COLO668 (cell line): ENCODE results near the gene KCNH8.

Experiments
- DNase-seq: peaks from one replicate; lab custom pipeline; 2025; ENCODE audit not compliant: unreplicated experiment; lab: John Stamatoyannopoulos, UW

Gene KCNH8

DNA sequence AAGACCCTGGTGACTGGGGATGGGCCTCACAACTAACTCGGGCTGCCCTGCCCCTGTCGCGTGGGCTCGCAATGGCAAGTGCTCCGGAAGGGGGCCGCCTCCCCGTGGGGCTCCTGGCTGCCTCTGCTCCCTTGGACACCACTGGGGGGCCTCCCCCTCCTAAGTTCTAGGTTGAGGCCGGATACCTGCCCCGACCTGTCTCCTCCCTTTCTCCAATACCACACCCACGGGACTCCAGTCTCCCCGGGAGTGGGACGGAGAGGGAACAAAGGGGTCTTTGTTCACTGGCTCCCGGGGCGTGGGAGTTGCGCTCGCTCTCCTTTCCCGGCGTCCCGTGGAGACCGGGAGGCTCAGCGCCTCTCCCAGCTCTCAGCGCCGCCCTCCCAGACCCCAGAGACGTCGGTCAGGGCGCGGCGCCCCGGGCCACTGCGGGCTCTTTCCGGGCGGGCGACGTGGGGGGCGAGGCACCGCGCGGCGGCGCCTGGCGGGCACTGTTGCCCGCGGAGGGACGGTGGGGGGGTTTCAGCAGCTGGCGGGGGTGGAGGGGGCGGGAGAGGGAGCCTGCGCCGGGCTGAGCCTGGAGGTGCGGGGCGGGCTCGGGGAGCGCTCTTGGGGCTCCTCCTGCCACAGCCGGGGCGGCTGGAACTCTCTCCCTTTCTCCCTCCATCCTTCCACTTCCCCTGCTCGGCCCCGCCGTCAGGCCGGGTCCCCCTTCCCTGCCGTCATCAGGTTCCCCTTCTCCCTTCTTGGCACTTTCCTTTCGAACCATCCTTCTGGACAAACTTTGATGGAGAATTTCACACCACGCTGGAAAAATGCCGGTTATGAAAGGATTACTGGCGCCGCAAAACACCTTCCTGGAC lies at the start of gene KCNH8:
Gene KCNH8 (plus strand): TSS at position 606 of the 863 bp plus-strand sequence. CDS start 210 bp downstream, at position 816.
- peak; percentile 81 for DNase-seq

DNA sequence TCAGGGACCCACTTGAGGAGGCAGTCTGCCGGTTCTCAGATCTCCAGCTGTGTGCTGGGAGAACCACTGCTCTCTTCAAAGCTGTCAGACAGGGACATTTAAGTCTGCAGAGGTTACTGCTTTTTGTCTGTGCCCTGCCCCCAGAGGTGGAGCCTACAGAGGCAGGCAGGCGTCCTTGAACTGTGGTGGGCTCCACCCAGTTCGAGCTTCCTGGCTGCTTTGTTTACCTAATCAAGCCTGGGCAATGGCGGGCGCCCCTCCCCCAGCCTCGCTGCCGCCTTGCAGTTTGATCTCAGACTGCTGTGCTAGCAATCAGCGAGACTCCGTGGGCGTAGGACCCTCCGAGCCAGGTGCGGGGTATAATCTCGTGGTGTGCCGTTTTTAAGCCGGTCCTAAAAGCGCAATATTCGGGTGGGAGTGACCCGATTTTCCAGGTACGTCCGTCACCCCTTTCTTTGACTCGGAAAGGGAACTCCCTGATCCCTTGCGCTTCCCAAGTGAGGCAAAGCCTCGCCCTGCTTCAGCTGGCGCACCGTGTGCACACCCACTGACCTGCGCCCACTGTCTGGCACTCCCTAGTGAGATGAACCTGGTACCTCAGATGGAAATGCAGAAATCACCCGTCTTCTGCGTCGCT lies 45.5 kb upstream of the KCNH8 start:
- DNase-seq = peak; percentile 7

DNA sequence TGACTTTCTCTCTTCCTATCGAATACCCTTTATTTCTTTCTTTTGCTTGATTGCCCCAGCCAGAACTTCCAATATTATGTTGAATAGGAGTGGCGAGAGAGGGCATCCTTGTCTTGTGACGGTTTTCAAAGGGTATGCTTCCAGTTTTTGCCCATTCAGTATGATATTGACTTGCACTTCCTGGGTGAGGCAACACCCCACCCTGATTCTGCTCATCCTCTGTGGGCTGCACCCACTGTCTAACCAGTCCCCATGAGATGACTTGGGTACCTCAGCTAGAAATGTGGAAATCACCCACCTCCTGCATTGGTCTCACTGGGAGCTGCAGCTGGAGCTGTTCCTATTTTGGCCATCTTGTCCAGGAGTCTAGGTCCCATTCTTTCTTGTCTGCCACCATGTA lies 44.8 kb upstream of the KCNH8 start:
- no peak for DNase-seq

DNA sequence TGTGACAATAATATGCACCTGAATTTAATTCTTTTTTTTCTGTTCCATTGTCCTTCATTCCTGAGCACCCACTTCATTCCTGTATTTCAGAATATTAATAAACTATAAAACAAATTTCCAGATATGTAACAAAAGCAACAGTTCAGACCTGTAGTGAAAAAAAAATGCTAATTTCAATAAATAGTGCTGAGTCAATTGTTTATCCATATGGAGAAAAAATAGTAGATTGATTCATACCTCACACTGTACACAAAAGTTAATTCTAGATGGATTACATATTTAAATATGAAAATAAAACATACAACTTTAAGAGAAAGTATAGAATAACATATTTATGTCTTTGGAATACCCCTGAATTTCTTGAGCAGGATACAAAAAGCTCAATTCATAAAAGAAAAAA lies 43.9 kb upstream of the KCNH8 start:
- no peak for DNase-seq

DNA sequence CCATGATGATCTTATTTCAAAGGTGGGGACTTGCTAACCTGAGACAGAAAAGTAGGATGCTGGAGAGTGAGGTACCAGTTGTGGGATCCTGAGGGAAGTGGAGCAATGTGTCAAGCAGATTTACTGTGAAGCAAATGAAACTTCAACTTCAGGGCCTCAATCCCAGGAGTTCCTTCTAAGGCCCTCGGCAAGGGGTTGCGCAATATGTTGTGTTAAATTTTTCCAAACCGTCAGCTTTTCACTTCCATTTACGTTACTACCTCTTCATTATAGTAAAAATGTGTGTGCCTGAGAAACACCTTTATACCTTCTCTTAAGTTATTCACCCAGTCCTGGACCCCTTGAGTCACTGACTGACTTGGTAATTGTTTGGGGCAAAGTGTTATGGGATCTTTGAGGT lies 42.5 kb upstream of the KCNH8 start:
- DNase-seq = no peak

DNA sequence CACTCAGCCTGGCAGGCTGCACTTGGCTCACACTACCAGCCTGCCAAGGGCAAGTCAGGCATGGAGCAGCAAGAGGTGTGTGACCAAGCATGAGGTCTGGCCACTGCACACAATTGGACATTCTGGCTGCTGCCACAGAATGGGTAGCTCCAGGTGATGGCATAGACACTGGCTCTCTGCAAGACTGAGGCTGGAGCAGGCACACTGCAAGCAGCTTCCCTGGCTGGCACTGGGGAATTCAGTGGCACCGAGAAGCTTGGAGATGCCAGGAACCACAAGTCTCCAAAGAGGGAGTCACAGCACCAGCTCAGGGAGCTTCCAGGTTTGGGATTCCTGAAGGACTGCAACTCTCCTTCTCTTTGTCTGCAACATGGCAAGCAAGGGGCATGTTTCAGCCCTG lies 42.0 kb upstream of the KCNH8 start:
- no peak for DNase-seq

DNA sequence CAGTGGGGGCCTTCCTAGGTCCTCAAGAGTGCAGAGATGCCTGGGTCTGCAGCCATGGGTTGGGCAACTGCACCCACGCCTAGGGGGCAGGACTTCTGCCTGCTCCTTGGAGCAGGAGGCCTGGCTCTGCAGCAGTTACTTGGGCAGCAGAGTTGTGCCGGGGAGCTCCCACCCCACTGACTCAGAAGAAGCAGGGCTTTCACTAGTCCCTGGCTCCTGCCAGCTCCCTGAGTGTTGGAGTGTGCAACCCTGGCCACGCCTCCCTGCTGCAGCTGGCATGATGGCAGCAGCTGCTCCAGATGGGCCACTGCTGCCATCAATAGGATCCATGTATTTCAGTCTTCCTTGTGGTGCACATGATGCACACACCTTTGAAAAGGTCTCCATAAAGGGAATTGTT lies 40.6 kb upstream of the KCNH8 start:
- DNase-seq = peak; percentile 1

DNA sequence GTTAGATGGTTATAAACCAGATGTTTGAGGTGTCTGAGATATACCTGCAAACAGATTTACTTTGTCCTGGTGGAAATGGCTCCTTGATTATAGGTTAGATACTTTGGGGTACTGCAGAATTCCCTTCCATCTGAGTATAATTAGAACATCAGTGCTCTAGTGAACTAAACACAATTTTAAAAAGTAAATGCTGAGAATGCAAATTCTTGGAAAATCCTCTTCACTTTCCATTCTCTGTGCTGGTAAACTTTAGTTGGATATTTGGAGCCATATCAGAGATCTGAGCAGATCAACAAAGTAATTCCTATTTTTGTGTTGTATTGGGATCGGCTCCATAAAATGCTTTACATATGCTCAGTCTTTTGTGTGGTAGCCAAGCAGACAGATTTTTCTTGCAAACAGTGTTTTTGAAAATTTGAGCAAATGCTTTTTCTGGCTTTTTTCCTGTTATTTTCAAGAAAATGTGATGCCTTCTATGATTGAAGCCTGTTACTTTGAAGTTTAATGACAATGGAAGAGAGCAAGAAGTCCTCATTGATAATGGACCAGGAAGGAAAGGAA lies 37.9 kb upstream of the KCNH8 start:
- no peak for DNase-seq

DNA sequence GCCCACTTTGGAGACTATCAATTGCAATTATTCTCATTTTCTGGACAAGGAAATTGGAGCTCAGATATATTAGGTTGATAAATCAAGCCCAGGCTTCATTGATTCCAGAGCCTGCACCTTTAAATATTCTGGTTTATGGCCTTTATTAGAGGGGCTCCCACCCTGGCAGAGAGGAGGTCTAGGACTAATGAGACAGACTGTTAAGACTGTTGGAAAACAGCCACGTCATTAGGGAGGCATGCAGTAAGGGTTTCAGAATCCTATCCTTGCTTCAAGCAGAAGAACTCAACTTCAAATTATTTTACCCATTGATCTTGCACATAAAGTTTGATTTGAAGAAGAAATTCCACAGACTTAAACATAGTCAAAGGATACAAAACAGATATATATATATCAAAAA lies 33.8 kb upstream of the KCNH8 start:
- no peak for DNase-seq

DNA sequence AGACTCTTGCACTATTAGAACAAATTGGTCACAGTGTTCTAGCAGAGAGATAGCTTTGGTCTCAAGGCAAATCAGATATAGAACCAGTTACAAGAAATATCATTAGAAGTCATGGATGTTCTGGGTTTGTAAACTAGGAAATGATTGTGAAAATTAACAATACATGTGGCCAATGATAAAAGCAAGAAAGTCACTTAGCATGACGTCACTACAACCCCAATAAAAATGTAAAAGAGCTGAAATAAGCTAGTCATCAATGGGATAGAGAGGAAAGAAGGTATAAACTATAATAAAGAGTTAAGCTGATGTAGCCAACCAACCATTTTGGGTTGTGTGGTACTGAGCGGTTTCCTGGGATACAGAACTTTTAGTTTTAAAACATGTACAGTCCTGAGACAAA lies 32.1 kb upstream of the KCNH8 start:
- no peak for DNase-seq

DNA sequence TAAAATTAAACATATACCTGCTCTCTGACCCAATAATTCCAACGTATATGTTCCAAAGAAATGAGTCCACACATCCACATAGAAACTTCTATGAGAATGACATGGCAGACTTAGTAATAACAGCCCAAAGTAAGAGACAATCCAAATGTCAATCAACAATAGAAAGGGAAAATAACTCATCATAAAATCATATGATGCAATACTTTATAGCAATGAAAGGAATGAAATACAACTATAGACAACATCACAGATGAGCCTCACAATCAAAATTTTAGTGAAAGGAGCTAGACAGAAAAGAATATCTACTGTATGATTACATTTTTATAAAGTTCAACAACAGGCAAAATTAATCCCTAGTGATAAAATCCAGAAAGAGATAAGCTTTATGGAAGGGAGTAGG lies 23.6 kb upstream of the KCNH8 start:
- no peak for DNase-seq

DNA sequence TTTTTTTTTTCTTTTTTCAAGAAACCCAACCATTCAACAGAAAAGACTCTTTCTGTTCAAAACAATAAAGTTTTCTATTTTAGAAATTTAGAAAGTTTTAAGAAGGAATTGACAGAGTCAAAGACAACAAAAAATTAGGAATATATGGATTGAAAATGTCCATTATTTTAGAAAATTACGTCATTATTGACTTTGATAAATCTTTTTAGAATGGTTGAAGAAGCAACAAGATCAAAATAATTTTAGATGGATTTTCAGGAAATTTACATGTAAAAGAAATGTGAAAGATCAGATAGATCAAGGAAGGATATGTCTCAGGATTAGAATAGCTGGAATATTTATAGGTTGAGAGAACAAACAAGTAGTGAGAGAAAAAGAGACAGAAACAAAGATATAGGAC lies 8.4 kb upstream of the KCNH8 start:
- DNase-seq = no peak

DNA sequence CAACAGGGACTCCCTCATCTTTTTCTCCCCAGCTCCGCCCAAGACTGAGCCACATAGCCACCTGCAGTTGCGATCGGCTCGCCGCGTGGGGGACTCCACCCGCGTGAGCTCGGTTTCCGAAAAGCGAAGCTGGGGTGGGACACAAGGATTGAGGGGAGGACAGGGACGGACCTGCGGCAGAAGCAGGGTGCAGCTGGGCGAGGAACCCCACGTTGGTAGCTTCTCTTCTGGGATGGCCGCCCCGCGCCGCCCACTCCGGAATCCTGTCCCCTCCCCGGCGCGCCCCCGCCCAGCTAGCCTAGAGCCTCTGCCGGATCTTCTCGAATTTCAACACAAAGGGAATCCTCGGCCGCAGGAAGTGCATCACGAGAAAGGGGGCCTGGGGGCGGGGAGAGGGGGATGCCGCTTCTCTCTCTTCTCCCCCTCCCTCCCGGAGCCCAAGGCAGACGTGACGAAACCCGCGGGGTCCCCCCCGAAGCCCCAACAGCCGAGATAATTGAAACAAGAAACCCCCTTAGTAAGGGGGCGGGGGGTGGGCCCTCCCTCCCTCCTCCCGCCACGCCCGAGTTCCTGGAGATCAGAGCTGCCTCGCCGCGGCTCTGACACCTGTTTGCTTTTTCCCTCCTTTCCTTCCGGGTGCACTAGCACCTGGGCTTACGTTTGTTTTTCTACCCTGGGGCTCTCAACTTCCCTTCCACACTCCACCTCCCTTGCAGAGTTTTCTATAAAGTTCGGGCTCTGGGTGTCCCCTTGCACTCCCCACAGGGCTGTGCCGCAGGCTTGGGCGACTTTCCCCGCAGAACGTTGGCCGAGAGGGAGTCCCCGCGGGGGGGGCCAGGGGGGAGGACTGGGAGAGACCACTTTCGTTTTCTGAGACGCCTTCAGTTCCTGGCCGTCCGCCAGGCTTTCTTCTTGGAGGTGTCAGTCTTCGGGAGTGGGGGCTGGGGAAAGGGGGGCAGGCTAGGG lies 1.3 kb upstream of the KCNH8 start:
- peak; percentile 87 for DNase-seq

DNA sequence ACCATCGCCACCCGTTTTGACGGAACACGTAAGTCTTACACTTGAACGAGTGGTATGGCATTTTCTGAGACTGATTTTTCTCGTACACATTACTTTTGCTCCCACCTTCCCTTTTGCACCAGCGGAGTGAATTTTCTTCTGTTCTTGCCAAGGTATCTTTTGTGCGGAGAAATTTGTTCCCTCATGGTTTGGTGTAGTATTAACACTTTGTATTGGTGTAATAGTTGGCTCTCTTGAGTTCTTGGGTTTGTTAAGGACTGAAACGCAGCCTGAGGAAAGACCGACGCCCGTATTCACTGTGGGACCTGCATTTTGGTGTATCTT lies 420 bp downstream of the KCNH8 start:
- no peak for DNase-seq

DNA sequence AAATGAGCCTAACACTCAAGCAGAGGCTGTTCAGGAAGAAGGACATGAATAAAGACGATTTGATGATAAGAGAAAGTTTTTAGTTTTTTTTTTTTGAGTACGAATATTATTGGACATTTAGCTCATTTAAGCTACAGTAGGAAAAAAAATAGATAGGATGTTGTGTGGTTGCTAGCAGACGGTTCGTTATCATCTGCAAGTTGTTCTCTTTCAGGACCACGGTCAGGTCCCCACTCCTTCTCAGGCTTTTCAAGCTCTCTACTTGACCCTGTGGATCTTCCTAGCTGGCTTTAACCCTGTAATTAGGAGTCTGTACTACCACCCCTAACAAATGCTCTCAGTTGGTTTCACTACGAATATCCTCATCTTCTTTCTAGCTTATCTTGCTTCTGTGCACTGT lies 1.1 kb downstream of the KCNH8 start:
- no peak for DNase-seq

DNA sequence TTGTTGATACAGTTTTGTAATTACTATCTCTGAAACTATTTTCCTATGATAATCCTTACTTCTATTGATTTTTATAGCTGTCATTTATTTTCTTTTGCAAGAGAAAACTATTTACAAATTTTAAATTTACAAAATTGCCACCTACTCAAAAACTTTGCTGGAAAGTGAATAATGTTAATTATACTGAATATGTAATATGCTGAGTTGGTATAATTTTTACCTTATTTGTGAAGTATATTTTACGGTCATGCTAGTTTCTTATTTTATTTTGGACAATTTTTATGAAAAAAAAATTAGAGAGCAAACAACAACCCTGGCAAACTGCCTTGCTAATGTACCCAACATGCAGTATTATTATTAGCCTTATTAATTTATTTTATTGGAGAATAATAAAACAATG lies 2.9 kb downstream of the KCNH8 start:
- no peak for DNase-seq

DNA sequence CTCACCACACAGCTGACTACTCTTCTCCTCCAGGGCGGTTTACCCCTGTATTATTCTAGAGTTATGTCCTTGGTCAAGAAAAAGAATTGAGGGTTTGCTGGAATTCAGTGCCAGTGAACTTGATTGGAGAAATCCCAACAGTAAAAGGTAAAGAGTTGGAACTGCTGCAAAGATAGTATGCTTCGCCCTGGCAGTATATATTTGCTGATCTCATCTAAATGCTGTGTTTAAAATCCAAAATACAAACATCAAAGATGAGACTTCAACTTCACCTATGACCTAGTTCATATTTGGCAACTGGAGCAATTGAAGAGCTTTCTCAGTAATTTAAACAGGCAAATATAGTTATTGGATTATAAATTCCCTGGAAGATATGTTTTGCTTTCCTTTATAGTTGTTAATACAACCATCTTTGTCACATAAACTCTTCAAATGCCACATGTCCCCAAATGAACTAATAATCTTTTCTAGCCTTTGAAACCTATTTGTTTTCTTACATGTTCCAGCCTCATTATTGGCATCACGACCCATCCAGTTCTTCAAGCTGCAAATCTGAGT lies 6.5 kb downstream of the KCNH8 start:
- no peak for DNase-seq

DNA sequence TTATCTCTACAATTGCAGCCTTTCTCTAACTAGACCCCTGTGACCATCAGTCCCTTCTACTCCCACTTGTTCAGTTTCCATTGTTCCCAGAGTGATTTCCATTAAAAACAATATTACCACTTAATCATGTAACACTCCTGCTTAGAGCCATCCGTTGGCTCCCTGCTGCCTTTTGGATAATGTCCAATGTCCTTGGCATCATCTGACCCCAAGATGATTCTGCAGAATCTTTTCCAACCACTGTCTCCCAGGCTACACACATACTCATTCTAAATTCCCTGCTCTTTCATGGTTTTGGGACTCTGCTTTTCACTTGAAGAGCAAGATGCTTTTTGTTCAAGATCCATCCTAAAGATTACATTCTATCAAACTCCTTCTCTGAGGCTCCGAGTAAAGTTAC lies 7.1 kb downstream of the KCNH8 start:
- no peak for DNase-seq

DNA sequence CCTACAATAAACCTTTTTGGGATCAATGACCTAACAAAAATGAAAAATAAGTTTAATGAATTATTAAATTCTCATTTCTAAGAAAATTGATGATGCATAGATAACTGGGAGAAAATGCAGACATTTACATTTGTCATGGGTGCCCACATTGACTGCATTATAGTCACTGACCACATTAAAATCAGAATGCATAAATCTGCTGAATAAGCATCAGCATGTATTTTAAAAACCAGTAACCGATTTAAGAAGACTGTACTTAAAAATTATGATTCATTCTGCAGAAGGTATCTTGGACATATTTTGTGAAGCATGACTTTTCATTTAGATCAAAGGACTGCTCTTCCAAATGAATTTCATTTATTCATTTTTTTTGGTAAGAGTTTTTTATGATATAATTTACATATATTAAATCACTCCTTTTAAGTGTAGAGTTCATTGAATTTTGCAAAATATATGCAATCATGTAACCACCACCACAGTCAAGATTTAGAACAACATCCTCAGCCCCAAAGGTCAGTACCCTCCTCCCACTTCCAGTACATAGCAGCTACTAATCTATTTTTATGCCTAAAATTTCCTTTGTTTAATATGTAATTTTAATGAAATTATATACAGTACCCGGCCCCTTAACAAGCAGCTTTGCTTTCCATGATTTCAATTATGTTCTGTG lies 11.8 kb downstream of the KCNH8 start:
- DNase-seq = no peak

DNA sequence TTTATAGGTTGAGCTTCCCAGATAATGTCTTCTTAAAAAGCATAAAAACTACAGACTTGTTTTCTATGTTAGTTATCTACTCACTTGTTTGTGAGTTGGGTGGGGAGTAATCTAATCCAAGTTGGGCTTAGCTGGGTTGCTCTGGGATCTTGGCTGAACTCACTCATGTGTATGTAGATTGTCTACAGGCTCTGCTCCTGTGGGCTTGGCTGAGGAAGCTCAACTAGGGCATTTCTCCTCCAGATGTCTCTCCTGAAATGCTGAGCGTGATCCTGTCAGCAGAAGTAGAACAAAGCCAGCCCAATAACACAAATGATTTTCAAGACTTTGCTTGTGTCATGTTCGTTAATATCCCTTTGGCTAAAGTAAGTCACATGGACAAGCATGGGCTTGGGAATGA lies 17.3 kb downstream of the KCNH8 start:
- DNase-seq = no peak

DNA sequence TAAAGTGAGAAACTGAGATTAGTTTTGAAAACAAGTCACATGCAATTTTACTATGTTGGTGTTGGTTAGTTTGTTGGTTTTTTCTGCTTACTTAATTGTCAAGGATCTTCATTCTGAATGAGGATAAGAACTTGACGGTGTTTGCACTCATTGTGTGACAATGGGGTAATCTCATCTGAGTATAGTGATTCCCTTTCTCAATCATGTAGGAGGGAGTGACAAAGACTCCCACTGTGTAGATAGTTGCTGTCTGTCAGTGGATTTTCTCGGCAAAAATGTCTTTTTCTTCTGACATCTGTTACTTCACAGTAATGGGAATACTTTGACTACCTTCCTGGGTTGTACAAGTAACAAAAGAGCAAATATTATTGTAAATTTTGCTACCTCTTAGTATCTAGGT lies 23.5 kb downstream of the KCNH8 start:
- DNase-seq = no peak
